Breast epithelium (tissue), 3 donors: ENCODE measurements around the gene PCDH15.

Experiments used
- CTCF ChIP-seq, 3 donors: fragments of 450-650 bp; IDR thresholded peaks; one replicate each; pipeline ENCODE4 v1.5.1; 2016 to 2017; ENCODE audit warnings: antibody characterized with exemption in 3 of 3, mild to moderate bottlenecking in 3 of 3, moderate library complexity in 3 of 3
- POLR2A ChIP-seq: fragments of 450-650 bp; IDR thresholded peaks from one replicate; pipeline ENCODE4 v1.6.1; 2016; ENCODE audit warnings: antibody characterized with exemption, mild to moderate bottlenecking, moderate library complexity

GRCh38 chr10:54485971-54486370, 315.1 kb downstream of the PCDH15 start:
- TF ChIP-seq CTCF (IDR thresholded peaks at IDR 0.05) (no peak), POLR2A (no peak)
